Hepatocyte (in vitro differentiated cells): ENCODE measurements around the gene UBR2.

Experiments
- EZH2 ChIP-seq: fragments of 200-600 bp; sonication (generic); IDR thresholded peaks from 2 replicates; pipeline ENCODE4 v1.6.1; 2016; ENCODE audit warnings: antibody characterized with exemption, mild to moderate bottlenecking, borderline replicate concordance
- EZH2phosphoT487 ChIP-seq: fragments of 200-600 bp; sonication (generic); IDR thresholded peaks from one replicate; pipeline ENCODE4 v1.6.1; 2018; ENCODE audit warnings: antibody characterized with exemption, mild to moderate bottlenecking, low read depth, moderate library complexity; ENCODE audit not compliant: unreplicated experiment, severe bottlenecking
- TF ChIP-seq, protein P1 (sequence below): fragments of 200-600 bp; sonication (generic); IDR thresholded peaks from 2 replicates; pipeline ENCODE4 v1.5.1; 2016; ENCODE audit warnings: antibody characterized with exemption, mild to moderate bottlenecking; ENCODE audit not compliant: poor library complexity

DNA sequence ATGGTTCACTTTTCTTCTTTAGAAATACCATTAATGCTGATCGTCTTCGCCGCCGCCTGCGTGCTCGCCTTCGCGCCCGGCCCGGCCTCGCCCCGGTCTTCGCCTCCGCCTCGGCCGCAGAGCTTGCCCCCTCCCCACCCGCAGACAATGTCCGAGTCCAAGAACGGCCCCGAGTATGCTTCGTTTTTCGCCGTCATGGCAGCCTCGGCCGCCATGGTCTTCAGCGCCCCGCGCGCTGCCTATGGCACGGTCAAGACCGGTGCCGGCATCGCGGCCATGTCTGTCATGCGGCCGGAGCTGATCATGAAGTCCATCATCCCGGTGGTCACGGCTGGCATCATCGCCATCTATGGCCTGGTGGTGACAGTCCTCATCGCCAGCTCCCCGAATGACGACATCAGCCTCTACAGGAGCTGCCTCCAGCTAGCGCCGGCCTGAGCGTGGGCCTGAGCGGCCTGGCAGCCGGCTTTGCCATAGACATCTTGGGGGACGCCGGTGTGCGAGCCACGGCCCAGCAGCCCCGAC, 163.3 kb downstream of the UBR2 start:
- TF ChIP-seq, protein P1, sequence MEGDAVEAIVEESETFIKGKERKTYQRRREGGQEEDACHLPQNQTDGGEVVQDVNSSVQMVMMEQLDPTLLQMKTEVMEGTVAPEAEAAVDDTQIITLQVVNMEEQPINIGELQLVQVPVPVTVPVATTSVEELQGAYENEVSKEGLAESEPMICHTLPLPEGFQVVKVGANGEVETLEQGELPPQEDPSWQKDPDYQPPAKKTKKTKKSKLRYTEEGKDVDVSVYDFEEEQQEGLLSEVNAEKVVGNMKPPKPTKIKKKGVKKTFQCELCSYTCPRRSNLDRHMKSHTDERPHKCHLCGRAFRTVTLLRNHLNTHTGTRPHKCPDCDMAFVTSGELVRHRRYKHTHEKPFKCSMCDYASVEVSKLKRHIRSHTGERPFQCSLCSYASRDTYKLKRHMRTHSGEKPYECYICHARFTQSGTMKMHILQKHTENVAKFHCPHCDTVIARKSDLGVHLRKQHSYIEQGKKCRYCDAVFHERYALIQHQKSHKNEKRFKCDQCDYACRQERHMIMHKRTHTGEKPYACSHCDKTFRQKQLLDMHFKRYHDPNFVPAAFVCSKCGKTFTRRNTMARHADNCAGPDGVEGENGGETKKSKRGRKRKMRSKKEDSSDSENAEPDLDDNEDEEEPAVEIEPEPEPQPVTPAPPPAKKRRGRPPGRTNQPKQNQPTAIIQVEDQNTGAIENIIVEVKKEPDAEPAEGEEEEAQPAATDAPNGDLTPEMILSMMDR = no peak
- no peak for TF ChIP-seq EZH2
- no peak for TF ChIP-seq EZH2phosphoT487
